ENCODE data around the gene KANSL3. TPM values are rescaled to one million over a fixed set of nuclear protein-coding genes. Genes with fewer than 3 reads are reported as not detected.
"Not testable (repeated sequence)": the region's sequence is repeated elsewhere in the genome, so short reads cannot be mapped to it uniquely, and the experiment has no call there.

Gene KANSL3
- total and polyA plus RNA-seq, 2 experiments from 2014 or later, result 15.0 to 23.9 TPM

DNA sequence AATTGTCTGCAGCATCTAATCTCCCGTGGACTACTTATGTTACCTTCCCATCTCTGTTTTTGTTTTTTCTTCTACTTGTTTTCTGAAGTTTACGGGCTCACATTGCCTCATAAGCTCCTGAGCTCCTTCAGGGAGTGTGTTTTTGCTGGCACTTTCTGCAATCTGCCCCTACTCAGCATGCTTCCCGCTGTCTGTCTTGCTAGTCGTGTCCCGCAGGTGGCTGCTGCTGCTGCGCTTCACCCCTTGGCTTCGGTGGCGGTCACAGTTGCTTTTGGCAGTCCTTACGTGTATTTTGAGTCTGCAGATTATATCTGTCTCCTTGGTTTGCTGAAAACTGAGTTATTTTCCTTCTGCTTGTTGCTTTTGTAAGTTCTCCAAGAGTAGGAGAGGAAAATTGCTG is 41.7 kb upstream of the KANSL3 start:
- no peak for TF ChIP-seq EZH2phosphoT487 (IDR thresholded peaks at IDR 0.05; ENCODE audit: insufficient read depth, low read depth)
- TF ChIP-seq EZH2 (IDR thresholded peaks at IDR 0.05; ENCODE audit: insufficient read depth, poor library complexity, severe bottlenecking), result no peak
- in situ Hi-C loops (cut with MboI), result no loop called here
- H3K79me2 ChIP-seq (ENCODE audit: insufficient read depth), result no peaks in the 10 kb centered on the region
- no peaks in the 10 kb centered on the region for H4K20me1 ChIP-seq (ENCODE audit: insufficient read depth)
- H3K9me3 ChIP-seq (ENCODE audit: low read depth), result no peaks in the 10 kb centered on the region
- no peak for DNase-seq
- no peak overlapping the region for H3K4me3 ChIP-seq
- H3K4me2 ChIP-seq (ENCODE audit: unreplicated experiment), result no peak overlapping the region
- 61 to 62% methylated on average over 9 of the region's 9 CpGs for WGBS, 2 experiments (ENCODE audit: low coverage in 1 of 2, low lambda C conversion rate in 2 of 2, missing lambda C conversion rate in 2 of 2)
- no peaks in the 10 kb centered on the region for H3K36me3 ChIP-seq (ENCODE audit: low read depth)
- no peaks in the 10 kb centered on the region for H3K9me2 ChIP-seq (ENCODE audit: insufficient read depth)
- no peak overlapping the region for H2AFZ ChIP-seq
- H3F3A ChIP-seq (ENCODE audit: insufficient read depth), result no peaks in the 10 kb centered on the region
- no peak overlapping the region for H3K27ac ChIP-seq
- no peaks in the 10 kb centered on the region for H3K4me1 ChIP-seq (ENCODE audit: insufficient read depth)
- H3K27me3 ChIP-seq (replicated peaks; ENCODE audit: insufficient read depth), result no peaks in the 10 kb centered on the region
- H3K9ac ChIP-seq, result no peak overlapping the region

DNA sequence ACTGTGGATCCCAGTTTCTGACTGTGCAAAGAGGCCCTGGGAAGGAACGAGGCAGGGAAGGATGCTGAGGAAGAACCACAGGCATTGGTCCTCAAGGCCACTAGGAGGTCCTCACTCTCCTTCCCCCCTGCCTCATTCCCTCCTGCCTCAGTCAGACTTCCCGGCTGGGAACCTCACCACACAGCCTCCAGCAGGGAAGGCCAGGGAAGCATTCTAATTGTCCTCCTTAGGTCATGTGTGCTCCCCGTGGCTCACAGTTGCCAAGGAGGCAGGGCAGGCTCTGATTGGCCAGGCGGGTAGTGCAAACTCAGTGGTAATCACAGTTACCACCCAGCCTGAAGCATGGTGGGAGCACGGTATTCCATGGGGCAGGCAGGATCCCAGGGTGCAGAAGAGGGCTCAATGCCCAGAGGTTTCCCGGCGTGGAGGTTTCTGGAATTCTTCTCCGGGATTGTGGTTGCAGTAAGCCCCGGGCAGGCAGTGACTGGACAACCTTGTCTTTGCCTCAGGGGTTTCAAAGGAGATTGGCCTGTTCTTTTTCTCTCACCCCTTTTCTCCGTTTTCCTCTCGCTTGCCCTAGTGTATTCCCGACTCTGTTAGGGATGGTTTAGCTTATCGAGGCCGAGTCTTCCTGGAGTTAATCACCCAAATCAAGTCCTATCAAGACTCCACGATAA is 31.6 kb upstream of the KANSL3 start:
- Histone ChIP-seq H3K9me2 (ENCODE audit: insufficient read depth) (no peaks in the 10 kb centered on the region), H3F3A (ENCODE audit: insufficient read depth) (peaks cover 11% of the 10 kb centered on the region), H3K4me3 (no peak overlapping the region), H3K36me3 (ENCODE audit: low read depth) (no peaks in the 10 kb centered on the region), H3K9ac (no peak overlapping the region), H3K27ac (no peak overlapping the region), H3K27me3 (replicated peaks; ENCODE audit: insufficient read depth) (no peaks in the 10 kb centered on the region), H4K20me1 (ENCODE audit: insufficient read depth) (no peaks in the 10 kb centered on the region), H2AFZ (no peak overlapping the region), H3K79me2 (ENCODE audit: insufficient read depth) (no peaks in the 10 kb centered on the region), H3K4me1 (ENCODE audit: insufficient read depth) (peaks cover 11% of the 10 kb centered on the region; the same call in 1 of the 2 replicates), H3K9me3 (ENCODE audit: low read depth) (no peaks in the 10 kb centered on the region), H3K4me2 (ENCODE audit: unreplicated experiment) (no peak overlapping the region)
- in situ Hi-C loops (cut with MboI), result no loop called here
- 68 to 71% methylated on average over 15 of the region's 15 CpGs for WGBS, 2 experiments (ENCODE audit: low coverage in 1 of 2, low lambda C conversion rate in 2 of 2, missing lambda C conversion rate in 2 of 2)
- TF ChIP-seq EZH2phosphoT487 (IDR thresholded peaks at IDR 0.05; ENCODE audit: insufficient read depth, low read depth) (no peak), EZH2 (IDR thresholded peaks at IDR 0.05; ENCODE audit: insufficient read depth, poor library complexity, severe bottlenecking) (no peak)
- no peak for DNase-seq

DNA sequence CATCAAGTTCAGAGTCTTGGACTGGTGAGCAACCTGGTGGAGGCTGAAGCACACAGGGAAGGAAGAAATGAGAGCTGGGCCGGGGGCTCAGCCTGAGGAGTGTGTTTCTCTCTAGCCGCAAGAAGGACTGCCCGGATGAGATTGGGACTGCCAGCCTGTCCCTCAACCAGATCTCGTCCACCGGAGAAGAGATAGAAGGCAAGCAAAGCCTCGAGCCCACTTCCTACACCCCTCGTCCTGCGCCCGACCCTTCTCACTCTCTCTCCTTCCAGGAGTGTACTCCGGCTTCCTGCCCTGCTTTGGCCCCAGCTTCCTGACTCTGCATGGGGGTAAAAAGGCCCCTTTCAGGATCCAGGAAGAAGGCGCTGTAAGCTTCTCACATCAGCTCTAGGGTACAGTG is 30.7 kb upstream of the KANSL3 start:
- no peak overlapping the region for H2AFZ ChIP-seq
- H3K9me3 ChIP-seq (ENCODE audit: low read depth), result no peaks in the 10 kb centered on the region
- no peaks in the 10 kb centered on the region for H3K36me3 ChIP-seq (ENCODE audit: low read depth)
- no peak overlapping the region for H3K27ac ChIP-seq
- no peak for DNase-seq
- H3K4me2 ChIP-seq (ENCODE audit: unreplicated experiment), result no peak overlapping the region
- H3F3A ChIP-seq (ENCODE audit: insufficient read depth), result peaks cover 19% of the 10 kb centered on the region
- no peaks in the 10 kb centered on the region for H3K27me3 ChIP-seq (replicated peaks; ENCODE audit: insufficient read depth)
- no peaks in the 10 kb centered on the region for H4K20me1 ChIP-seq (ENCODE audit: insufficient read depth)
- in situ Hi-C loops (cut with MboI), result no loop called here
- H3K4me3 ChIP-seq, result no peak overlapping the region
- no peak for TF ChIP-seq EZH2phosphoT487 (IDR thresholded peaks at IDR 0.05; ENCODE audit: insufficient read depth, low read depth)
- no peak for TF ChIP-seq EZH2 (IDR thresholded peaks at IDR 0.05; ENCODE audit: insufficient read depth, poor library complexity, severe bottlenecking)
- no peaks in the 10 kb centered on the region for H3K79me2 ChIP-seq (ENCODE audit: insufficient read depth)
- no peaks in the 10 kb centered on the region for H3K9me2 ChIP-seq (ENCODE audit: insufficient read depth)
- H3K9ac ChIP-seq, result no peak overlapping the region
- peaks cover 15% of the 10 kb centered on the region; the same call in 1 of the 2 replicates for H3K4me1 ChIP-seq (ENCODE audit: insufficient read depth)
- 89 to 91% methylated on average over 11 of the region's 11 CpGs for WGBS, 2 experiments (ENCODE audit: low coverage in 1 of 2, low lambda C conversion rate in 2 of 2, missing lambda C conversion rate in 2 of 2)

DNA sequence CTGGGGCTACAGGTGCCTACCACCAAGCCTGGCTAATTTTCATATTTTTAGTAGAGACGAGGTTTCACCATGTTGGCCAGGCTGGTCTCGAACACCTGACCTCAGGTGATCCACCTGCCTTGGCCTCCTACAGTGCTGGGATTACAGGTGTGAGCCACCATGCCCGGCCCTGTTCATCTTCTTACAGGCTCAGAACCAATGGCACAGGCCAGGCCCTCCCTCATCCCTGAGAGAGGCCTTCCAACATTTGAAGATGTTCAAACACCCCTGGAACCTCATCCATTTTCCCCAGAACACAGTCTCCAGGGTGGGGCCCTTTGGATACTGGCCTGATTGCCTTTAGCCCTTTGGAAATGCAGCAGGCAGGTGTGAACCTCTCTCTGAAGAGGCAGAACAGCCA is 27.6 kb upstream of the KANSL3 start:
- H3K27me3 ChIP-seq (replicated peaks; ENCODE audit: insufficient read depth); H3K79me2 ChIP-seq (ENCODE audit: insufficient read depth); H3K9me3 ChIP-seq (ENCODE audit: low read depth); H3K9me2 ChIP-seq (ENCODE audit: insufficient read depth); H3K36me3 ChIP-seq (ENCODE audit: low read depth); DNase-seq; in situ Hi-C loops (cut with MboI); H4K20me1 ChIP-seq (ENCODE audit: insufficient read depth); H3K4me3 ChIP-seq: not testable (repeated sequence)
- Histone ChIP-seq H3K4me2 (ENCODE audit: unreplicated experiment) (peak overlapping the region; percentile 52), H3F3A (ENCODE audit: insufficient read depth) (peaks cover 19% of the 10 kb centered on the region), H3K27ac (peak overlapping the region; percentile 86), H3K9ac (peak overlapping the region; percentile 44), H3K4me1 (ENCODE audit: insufficient read depth) (peaks cover 15% of the 10 kb centered on the region; the same call in 1 of the 2 replicates), H2AFZ (peak overlapping the region; percentile 61)
- 77 to 83% methylated on average over 3 of the region's 3 CpGs for WGBS, 2 experiments (ENCODE audit: low coverage in 1 of 2, low lambda C conversion rate in 2 of 2, missing lambda C conversion rate in 2 of 2)
